ENCODE data around the gene SERPINB1. TPM values are rescaled to one million over a fixed set of nuclear protein-coding genes. Genes with fewer than 3 reads are reported as not detected.
A peak's percentile ranks its signal among the peaks of the same experiment; 100 is the strongest.

The SERPINB1 gene
- total and polyA plus RNA-seq, 4 donors, result 58.0 to 242 (median 95.7) TPM

- Histone ChIP-seq H3K4me3 (no peak overlapping the region), H3K27ac (ENCODE audit: low read depth in 1 of 2, low read length in 1 of 2) (peak overlapping the region in 1 of 2 donors; percentile 71), H3K36me3 (ENCODE audit: control insufficient read depth in 4 of 4, insufficient read depth in 4 of 4, low read length in 4 of 4) (peaks cover 8 to 36% (median 23%) of the 10 kb centered on the region in 4 donors), H3K9me3 (ENCODE audit: control insufficient read depth in 4 of 4, insufficient read depth in 3 of 4, low read length in 3 of 4) (no peaks in the 10 kb centered on the region), H3K4me1 (ENCODE audit: control insufficient read depth in 5 of 5, insufficient read depth in 5 of 5, low read length in 5 of 5) (peaks cover 0 to 22% (median 5%) of the 10 kb centered on the region in 5 donors), H3K27me3 (ENCODE audit: control insufficient read depth in 3 of 3, insufficient read depth in 3 of 3, low read length in 2 of 3) (no peaks in the 10 kb centered on the region), H3K9ac (ENCODE audit: insufficient read depth in 1 of 2, low read length in 2 of 2) (no peak overlapping the region)
- ATAC-seq (ENCODE audit: insufficient read depth, low FRiP score) (no peak), DNase-seq (no peak)
- WGBS, 2 donors, result 75 to 77% methylated on average over 5 of the region's 5 CpGs
- TF ChIP-seq CTCF (IDR thresholded peaks at IDR 0.05; ENCODE audit: control extremely low read depth, extremely low read depth), result no peak
Measured at GRCh38 chr6:2784061-2784460, 57.6 kb downstream of the SERPINB1 start.

GRCh38 chr6:2783188-2783963 lies 58.3 kb downstream of the SERPINB1 start:
- 22 to 36% methylated on average over 19 of the region's 19 CpGs for WGBS, 2 donors
- Histone ChIP-seq H3K4me3 (no peak overlapping the region), H3K27me3 (ENCODE audit: control insufficient read depth in 3 of 3, insufficient read depth in 3 of 3, low read length in 2 of 3) (no peaks in the 10 kb centered on the region), H3K4me1 (ENCODE audit: control insufficient read depth in 5 of 5, insufficient read depth in 5 of 5, low read length in 5 of 5) (peaks cover 0 to 20% (median 5%) of the 10 kb centered on the region in 5 donors), H3K27ac (ENCODE audit: low read depth in 1 of 2, low read length in 1 of 2) (peak overlapping the region in 1 of 2 donors; percentile 55), H3K9ac (ENCODE audit: insufficient read depth in 1 of 2, low read length in 2 of 2) (no peak overlapping the region), H3K36me3 (ENCODE audit: control insufficient read depth in 4 of 4, insufficient read depth in 4 of 4, low read length in 4 of 4) (peaks cover 8 to 37% (median 27%) of the 10 kb centered on the region in 4 donors), H3K9me3 (ENCODE audit: control insufficient read depth in 4 of 4, insufficient read depth in 3 of 4, low read length in 3 of 4) (no peaks in the 10 kb centered on the region)
- ATAC-seq (ENCODE audit: insufficient read depth, low FRiP score) (peak; percentile 20), DNase-seq (no peak)
- no peak for TF ChIP-seq CTCF (IDR thresholded peaks at IDR 0.05; ENCODE audit: control extremely low read depth, extremely low read depth)

DNA sequence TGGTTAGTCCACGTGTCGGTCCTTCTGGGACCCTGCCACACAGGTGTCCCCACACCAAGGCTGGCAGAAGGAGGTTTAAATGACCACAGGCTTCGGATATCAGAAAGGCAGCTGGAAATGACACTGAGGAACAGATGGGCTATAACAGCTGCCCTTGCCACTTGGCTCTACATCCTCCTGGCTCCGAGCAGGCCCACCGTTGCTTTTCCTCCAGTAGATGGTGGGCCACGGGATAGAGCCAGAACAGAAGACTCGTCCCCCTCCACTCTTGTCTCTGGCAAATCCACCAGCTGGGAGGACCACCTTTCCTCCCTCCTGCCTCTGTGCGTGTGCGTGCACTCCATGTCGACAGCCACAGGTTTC lies 58.9 kb downstream of the SERPINB1 start:
- H3K27me3 ChIP-seq (ENCODE audit: control insufficient read depth in 3 of 3, insufficient read depth in 3 of 3, low read length in 2 of 3), result no peaks in the 10 kb centered on the region
- H3K9ac ChIP-seq (ENCODE audit: insufficient read depth in 1 of 2, low read length in 2 of 2), result no peak overlapping the region
- peaks cover 8 to 37% (median 27%) of the 10 kb centered on the region in 4 donors for H3K36me3 ChIP-seq (ENCODE audit: control insufficient read depth in 4 of 4, insufficient read depth in 4 of 4, low read length in 4 of 4)
- ATAC-seq (ENCODE audit: insufficient read depth, low FRiP score) (no peak), DNase-seq (no peak)
- H3K4me3 ChIP-seq, result no peak overlapping the region
- 51 to 63% methylated on average over 10 of the region's 10 CpGs for WGBS, 2 donors
- H3K27ac ChIP-seq (ENCODE audit: low read depth in 1 of 2, low read length in 1 of 2), result peak overlapping the region in 1 of 2 donors; percentile 55
- H3K9me3 ChIP-seq (ENCODE audit: control insufficient read depth in 4 of 4, insufficient read depth in 3 of 4, low read length in 3 of 4), result no peaks in the 10 kb centered on the region
- TF ChIP-seq CTCF (IDR thresholded peaks at IDR 0.05; ENCODE audit: control extremely low read depth, extremely low read depth), result no peak
- peaks cover 0 to 20% (median 5%) of the 10 kb centered on the region in 5 donors for H3K4me1 ChIP-seq (ENCODE audit: control insufficient read depth in 5 of 5, insufficient read depth in 5 of 5, low read length in 5 of 5)

Measured in lung (tissue), 12 donors.